HG03159 (cell line): ENCODE measurements around the gene ADAP1.
"Not testable (repeated sequence)": the region's sequence is repeated elsewhere in the genome, so short reads cannot be mapped to it uniquely, and the experiment has no call there.

Experiments
- ATAC-seq: cut with Tn5 transposase; IDR thresholded peaks from one replicate; pipeline ENCODE4 v1.9.1; 2021; ENCODE audit warnings: mild to moderate bottlenecking, moderate library complexity; ENCODE audit not compliant: unreplicated experiment

Gene ADAP1, protein sequence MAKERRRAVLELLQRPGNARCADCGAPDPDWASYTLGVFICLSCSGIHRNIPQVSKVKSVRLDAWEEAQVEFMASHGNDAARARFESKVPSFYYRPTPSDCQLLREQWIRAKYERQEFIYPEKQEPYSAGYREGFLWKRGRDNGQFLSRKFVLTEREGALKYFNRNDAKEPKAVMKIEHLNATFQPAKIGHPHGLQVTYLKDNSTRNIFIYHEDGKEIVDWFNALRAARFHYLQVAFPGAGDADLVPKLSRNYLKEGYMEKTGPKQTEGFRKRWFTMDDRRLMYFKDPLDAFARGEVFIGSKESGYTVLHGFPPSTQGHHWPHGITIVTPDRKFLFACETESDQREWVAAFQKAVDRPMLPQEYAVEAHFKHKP

GRCh38 chr7:954330-955238 is at the start of gene ADAP1:
ADAP1 (minus strand) TSS chr7:954680; CDS start chr7:954477, 203 bp downstream.
- ATAC-seq: peak; percentile 53

DNA sequence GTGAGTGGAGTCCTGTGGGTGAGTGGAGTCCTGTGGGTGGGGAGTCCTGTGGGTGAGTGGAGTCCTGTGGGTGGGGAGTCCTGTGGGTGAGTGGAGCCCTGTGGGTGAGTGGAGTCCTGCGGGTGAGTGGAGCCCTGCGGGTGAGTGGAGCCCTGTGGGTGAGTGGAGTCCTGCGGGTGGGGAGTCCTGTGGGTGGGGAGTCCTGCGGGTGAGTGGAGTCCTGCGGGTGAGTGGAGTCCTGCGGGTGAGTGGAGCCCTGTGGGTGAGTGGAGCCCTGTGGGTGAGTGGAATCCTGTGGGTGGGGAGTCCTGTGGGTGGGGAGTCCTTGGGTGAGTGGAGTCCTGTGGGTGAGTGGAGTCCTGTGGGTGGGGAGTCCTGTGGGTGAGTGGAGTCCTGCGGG is 48.0 kb upstream of the ADAP1 start:
- not testable (repeated sequence) for ATAC-seq

- ATAC-seq: not testable (repeated sequence)
These were observed 47.5 kb upstream of the ADAP1 start for GRCh38 chr7:1002026-1002425.

GRCh38 chr7:1001069-1001770 is 46.7 kb upstream of the ADAP1 start:
- not testable (repeated sequence) for ATAC-seq

- ATAC-seq: no peak
These were observed 45.8 kb upstream of the ADAP1 start for GRCh38 chr7:999941-1000935.

DNA sequence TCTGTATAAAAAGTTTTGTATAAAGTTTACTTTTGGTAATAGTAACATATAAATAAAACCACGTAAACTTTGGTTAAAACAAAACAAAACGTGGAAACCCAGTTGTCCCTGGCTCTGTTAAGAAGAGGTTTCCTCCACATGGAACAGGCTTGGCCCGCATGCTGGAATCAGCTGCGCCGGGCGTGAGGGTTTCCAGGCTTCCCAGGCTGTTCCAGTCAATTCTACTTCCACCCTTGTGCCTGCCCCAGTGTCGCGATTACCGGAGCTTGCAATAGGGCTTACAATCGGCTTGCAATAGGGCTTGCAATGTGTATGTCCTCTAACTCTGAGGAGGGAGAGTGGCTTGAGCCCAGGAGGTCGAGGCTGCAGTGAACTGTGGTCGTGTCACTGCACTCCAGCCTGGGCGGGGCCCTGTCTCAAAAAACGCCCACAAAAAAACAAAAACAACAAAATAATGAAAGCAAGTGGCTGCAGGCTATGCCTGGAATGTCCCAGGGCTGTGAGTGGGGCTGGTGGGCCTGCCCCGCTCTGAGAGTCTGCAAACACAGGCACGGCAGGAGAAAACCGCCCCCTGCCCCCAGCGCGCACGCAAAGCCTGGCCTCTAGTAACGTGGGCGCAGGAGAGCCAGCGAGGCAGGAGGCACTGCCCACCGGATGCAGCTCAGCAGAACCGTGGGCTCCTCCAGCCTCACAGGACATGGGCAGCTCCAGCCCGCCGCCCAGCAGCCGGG is 44.8 kb upstream of the ADAP1 start:
- no peak for ATAC-seq

DNA sequence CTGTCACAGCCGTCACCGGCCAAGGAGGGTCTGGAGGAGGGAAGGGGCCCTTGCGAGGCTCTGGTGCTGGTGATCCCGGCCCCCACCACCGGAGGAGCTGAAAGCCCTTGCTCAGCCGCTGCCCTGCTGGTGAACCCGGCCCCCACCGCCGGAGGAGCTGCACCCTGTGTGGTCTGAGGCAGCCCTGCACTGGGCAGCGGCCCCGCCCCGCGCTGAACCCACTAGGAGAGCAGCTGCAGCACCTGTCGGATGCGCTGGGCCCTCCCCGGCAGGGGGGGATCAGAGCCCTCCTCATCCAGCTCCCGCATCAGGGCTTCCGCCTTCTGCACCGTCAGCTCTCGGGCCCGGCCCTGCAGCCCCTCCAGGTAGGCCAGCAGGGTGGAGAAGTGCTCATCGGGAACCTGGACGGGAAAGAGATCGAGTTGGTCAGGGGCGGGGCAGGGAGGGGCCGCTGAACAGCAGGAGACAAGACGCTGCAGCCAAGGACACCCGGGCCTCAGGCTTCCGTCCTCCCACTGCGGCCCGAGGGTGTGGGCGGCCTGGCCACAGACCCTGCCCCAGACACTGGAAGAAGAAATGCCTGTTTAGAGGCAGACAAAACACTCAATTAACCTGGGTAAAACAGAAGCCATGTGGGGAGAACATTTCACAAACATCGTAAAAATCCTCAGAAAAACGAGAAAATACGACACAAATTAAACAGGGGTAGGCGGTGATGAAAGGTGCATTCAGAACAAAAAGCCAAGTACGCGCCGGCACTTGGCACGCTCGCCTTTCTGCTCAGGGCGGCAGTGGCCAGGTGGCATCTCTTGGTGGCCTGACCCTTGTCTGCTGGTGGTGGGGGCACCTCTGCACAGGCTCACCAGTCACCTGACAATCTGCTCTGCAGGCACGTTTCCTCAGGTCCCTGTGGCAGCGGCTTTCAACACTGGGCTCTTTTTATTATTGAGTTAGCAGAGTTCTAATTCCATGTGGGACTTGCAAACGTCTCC is 43.2 kb upstream of the ADAP1 start:
- no peak for ATAC-seq

- no peak for ATAC-seq
These were observed 41.8 kb upstream of the ADAP1 start for GRCh38 chr7:996079-996872.

GRCh38 chr7:995571-995970 is 41.1 kb upstream of the ADAP1 start:
- no peak for ATAC-seq

- no peak for ATAC-seq
These were observed 40.3 kb upstream of the ADAP1 start for GRCh38 chr7:994592-995308.

DNA sequence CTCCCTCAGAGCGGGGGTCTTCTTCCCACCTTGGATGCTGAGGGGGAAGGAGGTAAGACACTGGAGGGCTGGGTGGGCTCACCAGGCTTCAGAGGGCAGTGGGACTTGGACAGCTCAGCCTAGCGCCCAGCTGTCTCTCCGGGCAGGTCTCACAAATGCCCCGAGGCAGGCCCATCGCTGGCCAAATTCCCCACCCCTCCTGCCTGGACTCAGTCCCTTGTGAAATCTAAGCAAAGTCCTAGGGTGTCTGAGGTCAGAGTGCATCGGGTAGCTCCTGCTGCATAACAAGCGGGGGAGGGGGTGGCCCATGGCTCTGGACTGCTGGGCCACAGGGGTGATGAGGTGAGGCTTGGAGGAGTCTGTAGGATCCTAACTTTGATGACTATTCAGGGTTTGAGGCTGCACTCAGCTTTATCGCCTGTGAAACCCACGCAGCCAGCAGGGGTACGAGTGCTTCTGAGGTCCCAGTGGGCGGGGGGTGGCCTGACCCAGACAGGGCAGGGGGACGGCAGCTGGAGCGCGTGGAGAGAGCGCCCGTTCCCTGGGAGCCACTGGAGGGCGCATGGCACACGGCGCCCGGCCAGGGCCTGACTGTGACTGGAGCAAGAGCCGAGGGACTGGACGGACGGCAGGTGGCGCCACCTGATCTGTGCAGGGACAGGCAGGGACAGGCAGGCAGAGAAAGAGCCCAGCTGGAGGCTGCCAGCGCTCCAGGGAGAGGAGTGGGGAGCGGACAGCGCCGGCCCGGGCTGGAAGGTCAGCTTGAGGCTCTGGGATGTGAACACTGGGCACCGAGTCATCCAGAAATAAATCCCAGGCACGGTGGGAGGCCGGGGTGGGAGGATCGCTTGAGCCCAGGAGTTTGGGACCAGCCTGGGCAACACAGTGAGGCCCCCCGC is 38.5 kb upstream of the ADAP1 start:
- ATAC-seq: peak; percentile 81

DNA sequence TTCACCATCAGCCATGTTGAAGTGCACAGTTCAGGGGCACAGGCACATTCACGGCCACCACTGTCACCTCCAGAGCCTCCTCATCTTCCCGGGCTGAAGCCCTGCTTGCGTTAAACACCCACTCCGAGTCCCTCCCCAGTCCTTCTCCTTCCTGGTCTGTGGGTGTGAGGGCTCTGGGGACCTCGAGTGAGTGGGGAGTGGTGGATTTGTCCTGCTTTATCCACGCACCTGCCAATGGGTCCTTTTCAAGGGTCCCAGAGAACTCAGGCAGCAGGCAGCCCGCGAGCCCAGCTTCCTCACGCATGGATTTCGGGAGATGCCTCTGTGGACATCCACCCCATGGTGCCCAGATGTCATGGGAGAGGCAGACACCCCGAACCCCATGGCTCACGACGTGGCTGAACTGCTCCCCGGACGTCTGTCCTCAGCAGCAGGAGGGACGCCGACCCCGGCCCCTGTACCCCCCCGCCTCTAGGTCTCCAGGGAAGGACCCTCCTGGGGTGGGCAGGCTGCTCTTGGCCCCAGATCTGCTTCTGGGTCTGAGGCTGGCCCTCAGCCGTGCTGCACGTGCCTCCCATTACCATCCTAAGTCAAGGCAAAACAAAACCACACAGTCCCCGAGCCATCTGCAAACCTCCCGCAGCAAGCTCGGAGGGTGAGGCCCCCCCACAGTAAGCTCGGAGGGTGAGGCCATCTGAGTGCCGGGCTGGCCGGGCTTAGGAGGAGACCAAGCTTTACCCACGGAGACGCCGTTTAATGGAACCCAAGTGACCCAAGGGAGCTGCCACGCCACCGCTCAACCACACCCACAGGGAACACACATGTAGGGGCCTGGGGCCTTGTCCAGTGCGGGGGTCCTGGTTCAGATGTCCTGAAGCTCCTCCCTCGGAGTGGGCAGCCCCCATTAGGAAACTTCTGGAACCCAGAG is 37.5 kb upstream of the ADAP1 start:
- no peak for ATAC-seq

- no peak for ATAC-seq
These were observed 36.7 kb upstream of the ADAP1 start for GRCh38 chr7:990933-991728.
